Muscle of leg (tissue), 11 donors: Measurements from ENCODE around the gene TMEM138. TPM values are rescaled to one million over a fixed set of nuclear protein-coding genes. Genes with fewer than 3 reads are reported as not detected.
"Not testable (repeated sequence)": the region's sequence is repeated elsewhere in the genome, so short reads cannot be mapped to it uniquely, and the experiment has no call there.

Source experiments
- DNase-seq: peaks from one replicate; pipeline ENCODE4 v3.0.0; 2013
- H3K27ac ChIP-seq: one replicate; pipeline ENCODE4 v1.5.1; 2013; ENCODE audit warnings: mild to moderate bottlenecking, low read length, control low read depth
- H3K27me3 ChIP-seq: one replicate; pipeline ENCODE4 v1.6.1; 2013; ENCODE audit warnings: low read length; ENCODE audit not compliant: control insufficient read depth, insufficient read depth
- H3K36me3 ChIP-seq: one replicate; pipeline ENCODE4 v1.6.1; 2013; ENCODE audit warnings: low read length; ENCODE audit not compliant: control insufficient read depth, insufficient read depth
- H3K4me1 ChIP-seq: one replicate; pipeline ENCODE4 v1.6.1; 2013; ENCODE audit warnings: low read length; ENCODE audit not compliant: control insufficient read depth, insufficient read depth
- H3K4me3 ChIP-seq: one replicate; pipeline ENCODE4 v1.5.1; 2013; ENCODE audit warnings: low read length, control low read depth
- H3K9me3 ChIP-seq: replicated peaks from 2 replicates; pipeline ENCODE4 v1.6.1; 2013; ENCODE audit warnings: low read depth, low read length; ENCODE audit not compliant: control insufficient read depth
- WGBS: methylation state at CpG from one replicate; pipeline ENCODE4 v1.1.5; 2013; ENCODE audit warnings: missing lambda C conversion rate; ENCODE audit not compliant: insufficient coverage; 5-methylcytosine and 5-hydroxymethylcytosine counted together
- polyA plus RNA-seq, 8 donors: library from polyadenylated mRNA; unstranded; fragments of 120-200 nt; gene quantifications; one replicate each; pipeline versions ENCODE4 v1.2.1 to v1.2.3, GENCODE V29; 2013; ENCODE audit warnings: inconsistent platforms in 1 of 8, low replicate concordance in 1 of 8; ENCODE audit not compliant: insufficient read length in 8 of 8, insufficient read depth in 1 of 8
- total RNA-seq: library from RNA; stranded (reverse); fragments of 120-200 nt; gene quantifications from one replicate; pipeline ENCODE4 v1.2.4, GENCODE V29; 2013

The TMEM138 gene
- total and polyA plus RNA-seq, 9 donors = 14.4 to 25.1 (median 20.0) TPM

GRCh38 chr11:61377461-61378160, 15.4 kb downstream of the TMEM138 start:
- Histone ChIP-seq H3K9me3 (no peaks in the 10 kb centered on the region), H3K4me3 (no peak overlapping the region)

GRCh38 chr11:61378713-61379313, 16.6 kb downstream of the TMEM138 start:
- Histone ChIP-seq H3K36me3 (peaks cover 3% of the 10 kb centered on the region), H3K4me1 (no peaks in the 10 kb centered on the region), H3K27me3 (no peaks in the 10 kb centered on the region), H3K9me3 (no peaks in the 10 kb centered on the region), H3K4me3 (no peak overlapping the region), H3K27ac (no peak overlapping the region)
- 80% methylated on average over 1 of the region's 5 CpGs for WGBS
- DNase-seq = peak; percentile 70

More at GRCh38 chr11:61377461-61378160, 15.4 kb downstream of the TMEM138 start:
- Histone ChIP-seq H3K4me1 (no peaks in the 10 kb centered on the region), H3K27ac (no peak overlapping the region), H3K36me3 (peaks cover 6% of the 10 kb centered on the region), H3K27me3 (no peaks in the 10 kb centered on the region)
- DNase-seq = no peak
- 73% methylated on average over 2 of the region's 6 CpGs for WGBS

- DNase-seq = no peak
- 95% methylated on average over 2 of the region's 9 CpGs for WGBS
- peaks cover 3% of the 10 kb centered on the region for H3K36me3 ChIP-seq
These were observed 18.7 kb downstream of the TMEM138 start for GRCh38 chr11:61380884-61381283.

GRCh38 chr11:61383859-61384258, 21.7 kb downstream of the TMEM138 start:
- not testable (repeated sequence) for H3K27me3 ChIP-seq, H3K36me3 ChIP-seq, DNase-seq, H3K27ac ChIP-seq, H3K9me3 ChIP-seq, H3K4me1 ChIP-seq, H3K4me3 ChIP-seq
- WGBS = 92% methylated on average over 5 of the region's 5 CpGs

More at GRCh38 chr11:61380884-61381283, 18.7 kb downstream of the TMEM138 start:
- no peaks in the 10 kb centered on the region for H3K4me1 ChIP-seq
- no peak overlapping the region for H3K4me3 ChIP-seq
- H3K27ac ChIP-seq = no peak overlapping the region
- H3K27me3 ChIP-seq = no peaks in the 10 kb centered on the region
- no peaks in the 10 kb centered on the region for H3K9me3 ChIP-seq

- H3K36me3 ChIP-seq = no peaks in the 10 kb centered on the region
- WGBS = 85% methylated on average over 10 of the region's 15 CpGs
- no peak for DNase-seq
- H3K9me3 ChIP-seq = no peaks in the 10 kb centered on the region
- no peaks in the 10 kb centered on the region for H3K27me3 ChIP-seq
- H3K27ac ChIP-seq = no peak overlapping the region
- H3K4me1 ChIP-seq = no peaks in the 10 kb centered on the region
- no peak overlapping the region for H3K4me3 ChIP-seq
These were observed 22.4 kb downstream of the TMEM138 start for GRCh38 chr11:61384271-61385242.

GRCh38 chr11:61390161-61390560, 28.0 kb downstream of the TMEM138 start:
- WGBS = 50% methylated on average over 1 of the region's 1 CpG
- H3K4me3 ChIP-seq = no peak overlapping the region
- H3K4me1 ChIP-seq = peaks cover 12% of the 10 kb centered on the region
- no peaks in the 10 kb centered on the region for H3K27me3 ChIP-seq
- peaks cover 7% of the 10 kb centered on the region for H3K36me3 ChIP-seq
- DNase-seq = no peak
- no peak overlapping the region for H3K27ac ChIP-seq
- peaks cover 4% of the 10 kb centered on the region for H3K9me3 ChIP-seq

GRCh38 chr11:61392981-61393595, 30.9 kb downstream of the TMEM138 start:
- H3K4me3 ChIP-seq = peak overlapping the region; percentile 95
- peaks cover 12% of the 10 kb centered on the region for H3K4me1 ChIP-seq
- peaks cover 4% of the 10 kb centered on the region for H3K9me3 ChIP-seq
- WGBS = 0% methylated on average over 4 of the region's 15 CpGs
- H3K27ac ChIP-seq = peak overlapping the region; percentile 77
- H3K36me3 ChIP-seq = peaks cover 19% of the 10 kb centered on the region
- H3K27me3 ChIP-seq = no peaks in the 10 kb centered on the region
- peak; percentile 24 for DNase-seq

GRCh38 chr11:61401173-61401572, 39.0 kb downstream of the TMEM138 start:
- Histone ChIP-seq H3K27me3 (no peaks in the 10 kb centered on the region), H3K4me1 (no peaks in the 10 kb centered on the region), H3K4me3 (no peak overlapping the region), H3K36me3 (peaks cover 75% of the 10 kb centered on the region), H3K9me3 (no peaks in the 10 kb centered on the region), H3K27ac (no peak overlapping the region)
- DNase-seq = no peak
- 95% methylated on average over 2 of the region's 2 CpGs for WGBS

- Histone ChIP-seq H3K4me1 (no peaks in the 10 kb centered on the region), H3K36me3 (peaks cover 76% of the 10 kb centered on the region), H3K4me3 (no peak overlapping the region), H3K9me3 (no peaks in the 10 kb centered on the region), H3K27me3 (no peaks in the 10 kb centered on the region), H3K27ac (no peak overlapping the region)
- WGBS = 91% methylated on average over 1 of the region's 2 CpGs
- DNase-seq = no peak
These were observed 39.4 kb downstream of the TMEM138 start for GRCh38 chr11:61401573-61401972.
